Uterus (tissue), 2 donors: Measurements from ENCODE around the gene VMP1.
A peak's percentile ranks its signal among the peaks of the same experiment; 100 is the strongest.

ENCODE experiments used
- CTCF ChIP-seq, 4 experiments: fragments of 200-600 bp in 2 of 4; fragments of 450-650 bp in 2 of 4; sonication (generic) in 2 of 4; IDR thresholded peaks; one replicate each; pipeline ENCODE4 v1.5.1; 2016 to 2019; ENCODE audit warnings: antibody characterized with exemption in 4 of 4, mild to moderate bottlenecking in 2 of 4, moderate library complexity in 1 of 4
- POLR2A ChIP-seq, 2 donors: fragments of 450-650 bp; IDR thresholded peaks; one replicate each; pipeline ENCODE4 v1.6.1; 2016; ENCODE audit warnings: antibody characterized with exemption in 2 of 2, mild to moderate bottlenecking in 1 of 2, moderate library complexity in 1 of 2

DNA sequence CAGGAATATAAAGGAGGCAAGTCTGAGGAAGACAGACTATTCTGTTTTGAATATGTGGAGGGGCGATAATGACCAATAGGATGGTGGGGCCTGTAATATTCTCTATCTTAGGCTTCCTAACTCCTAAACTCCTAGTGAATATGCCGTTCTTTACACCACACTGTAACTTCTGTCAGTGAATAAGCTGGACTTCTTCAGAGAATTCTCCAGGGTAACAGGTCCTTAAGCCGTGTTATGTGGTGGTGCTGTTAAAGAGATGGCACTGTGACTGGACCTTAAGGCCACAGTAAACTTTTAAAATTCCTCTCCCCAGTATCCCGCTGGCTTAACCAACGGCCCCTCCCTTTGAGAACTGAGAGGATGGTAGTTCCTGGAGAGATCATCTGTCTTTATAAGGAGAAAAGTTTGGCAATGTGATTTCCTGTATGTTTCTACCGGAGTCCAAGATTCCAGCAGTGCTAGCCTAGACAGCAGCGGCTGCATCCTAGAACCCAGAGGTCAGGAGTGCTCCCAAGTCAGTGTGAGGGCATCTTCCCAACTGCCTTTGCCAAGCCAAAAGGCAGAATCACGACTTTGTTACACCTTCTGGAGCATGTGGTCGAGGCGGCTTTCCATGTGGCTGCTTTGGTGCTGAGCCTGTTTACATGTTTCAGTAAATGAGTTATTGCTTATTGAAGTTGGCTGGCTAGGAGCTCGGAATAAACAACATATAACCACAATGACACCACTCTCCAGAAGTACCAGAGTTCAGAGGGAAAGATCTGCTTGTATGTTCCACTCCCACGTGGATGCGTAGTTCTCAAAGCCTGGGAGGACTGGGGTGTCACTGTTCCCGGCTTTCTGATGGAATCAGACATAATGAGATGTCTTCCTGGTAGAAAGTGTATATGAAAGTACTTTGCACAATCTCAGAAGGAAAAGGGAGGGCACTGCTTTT, 144.3 kb downstream of the VMP1 start:
- TF ChIP-seq POLR2A (IDR thresholded peaks at IDR 0.05) (peak in 1 of 2 donors; percentile 15), CTCF (IDR thresholded peaks at IDR 0.05) (no peak)
